ENCODE results near the gene CYTH1. TPM values are rescaled to one million over a fixed set of nuclear protein-coding genes. Genes with fewer than 3 reads are reported as not detected.

The CYTH1 gene
- total and polyA plus RNA-seq, 7 donors = 18.7 to 40.4 (median 29.8) TPM

- Histone ChIP-seq H3K36me3 (ENCODE audit: insufficient read depth in 1 of 2, low read depth in 1 of 2) (peaks cover 2 to 65% of the 10 kb centered on the region in 2 donors), H3K27ac (peak overlapping the region; percentile 91), H3K4me3 (no peak overlapping the region), H3K27me3 (ENCODE audit: insufficient read depth in 3 of 3, low read length in 2 of 3) (no peaks in the 10 kb centered on the region), H3K9me3 (no peaks in the 10 kb centered on the region), H3K4me1 (peaks cover 43% of the 10 kb centered on the region)
- intact Hi-C loops (cut with DNase I) = no loop called here
- ATAC-seq (peak in 3 of 4 donors; percentile 29 to 51 (median 36)), DNase-seq (no peak)
- no peak for TF ChIP-seq CTCF (IDR thresholded peaks at IDR 0.05)
- 78 to 92% (median 80%) methylated on average over 24 of the region's 24 CpGs for WGBS, 3 donors
Measured at GRCh38 chr17:78679495-78680395, 102.3 kb downstream of the CYTH1 start.

GRCh38 chr17:78678711-78679110 is 103.4 kb downstream of the CYTH1 start:
- no peak for TF ChIP-seq CTCF (IDR thresholded peaks at IDR 0.05)
- H3K4me1 ChIP-seq = peaks cover 54% of the 10 kb centered on the region
- H3K27me3 ChIP-seq (ENCODE audit: insufficient read depth in 3 of 3, low read length in 2 of 3) = no peaks in the 10 kb centered on the region
- H3K9me3 ChIP-seq = no peaks in the 10 kb centered on the region
- 95 to 97% (median 95%) methylated on average over 6 of the region's 6 CpGs for WGBS, 3 donors
- intact Hi-C loops (cut with DNase I) = no loop called here
- H3K4me3 ChIP-seq = no peak overlapping the region
- H3K36me3 ChIP-seq (ENCODE audit: insufficient read depth in 1 of 2, low read depth in 1 of 2) = peaks cover 2 to 61% of the 10 kb centered on the region in 2 donors
- no peak for ATAC-seq
- H3K27ac ChIP-seq = peak overlapping the region; percentile 91
- DNase-seq = no peak

GRCh38 chr17:78678222-78678557 is 103.9 kb downstream of the CYTH1 start:
- H3K9me3 ChIP-seq = no peaks in the 10 kb centered on the region
- no peaks in the 10 kb centered on the region for H3K27me3 ChIP-seq (ENCODE audit: insufficient read depth in 3 of 3, low read length in 2 of 3)
- intact Hi-C loops (cut with DNase I) = no loop called here
- 27 to 51% (median 38%) methylated on average over 11 of the region's 11 CpGs for WGBS, 3 donors
- no peak for TF ChIP-seq CTCF (IDR thresholded peaks at IDR 0.05)
- ATAC-seq (peak; percentile 86 to 91 (median 89)), DNase-seq (peak; percentile 66 to 92)
- H3K27ac ChIP-seq = peak overlapping the region; percentile 91
- H3K4me1 ChIP-seq = peaks cover 58% of the 10 kb centered on the region
- H3K36me3 ChIP-seq (ENCODE audit: insufficient read depth in 1 of 2, low read depth in 1 of 2) = peaks cover 2 to 62% of the 10 kb centered on the region in 2 donors
- H3K4me3 ChIP-seq = no peak overlapping the region

GRCh38 chr17:78677303-78678221 is 104.5 kb downstream of the CYTH1 start:
- peak overlapping the region; percentile 91 for H3K27ac ChIP-seq
- H3K9me3 ChIP-seq = no peaks in the 10 kb centered on the region
- peak; percentile 50 to 83 for DNase-seq
- H3K36me3 ChIP-seq (ENCODE audit: insufficient read depth in 1 of 2, low read depth in 1 of 2) = peaks cover 2 to 60% of the 10 kb centered on the region in 2 donors
- peaks cover 64% of the 10 kb centered on the region for H3K4me1 ChIP-seq
- intact Hi-C loops (cut with DNase I) = no loop called here
- ATAC-seq = peak; percentile 89 to 94 (median 90)
- WGBS, 3 donors = 51 to 73% (median 59%) methylated on average over 25 of the region's 25 CpGs
- H3K4me3 ChIP-seq = no peak overlapping the region
- no peaks in the 10 kb centered on the region for H3K27me3 ChIP-seq (ENCODE audit: insufficient read depth in 3 of 3, low read length in 2 of 3)
- no peak for TF ChIP-seq CTCF (IDR thresholded peaks at IDR 0.05)
